ENCODE results near the gene PHF10. TPM values are rescaled to one million over a fixed set of nuclear protein-coding genes. Genes with fewer than 3 reads are reported as not detected.
A peak's percentile ranks its signal among the peaks of the same experiment; 100 is the strongest.
"Not testable (repeated sequence)": the region's sequence is repeated elsewhere in the genome, so short reads cannot be mapped to it uniquely, and the experiment has no call there.

Gene PHF10
- 72.0 TPM for total RNA-seq (ENCODE audit: insufficient read depth, low replicate concordance)

GRCh38 chr6:169724494-169725124 is at the start of gene PHF10:
PHF10 (minus strand) TSS chr6:169724500; CDS start chr6:169723931, 569 bp downstream.
- DNase-seq (ENCODE audit: low spot score): peak; percentile 66

- DNase-seq (ENCODE audit: low spot score): no peak
Observed at GRCh38 chr6:169766921-169767736, 42.8 kb upstream of the PHF10 start.

GRCh38 chr6:169766232-169766631 is 41.9 kb upstream of the PHF10 start:
- DNase-seq (ENCODE audit: low spot score): no peak

- not testable (repeated sequence) for DNase-seq (ENCODE audit: low spot score)
Observed at GRCh38 chr6:169765789-169766188, 41.5 kb upstream of the PHF10 start.

DNA sequence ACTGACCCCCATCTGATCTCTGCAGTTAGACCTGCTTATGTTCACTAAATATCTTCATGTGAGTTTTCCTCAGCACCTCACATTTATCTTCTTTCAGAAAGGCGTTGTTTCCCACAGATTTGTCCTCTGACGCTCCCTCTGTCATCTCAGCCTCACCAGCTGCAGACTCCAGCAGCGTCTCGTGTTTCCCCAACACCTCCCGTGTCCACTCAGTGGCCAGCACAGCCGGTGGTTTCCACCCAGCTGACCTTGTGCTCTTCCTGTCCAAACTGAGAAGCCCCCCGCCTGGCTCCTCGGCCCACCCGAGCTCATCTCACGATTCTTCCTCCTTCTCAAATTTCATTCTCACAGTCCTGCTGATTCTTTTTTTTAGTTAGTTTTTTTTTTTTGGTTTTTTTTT is 39.6 kb upstream of the PHF10 start:
- no peak for DNase-seq (ENCODE audit: low spot score)

- DNase-seq (ENCODE audit: low spot score): no peak
Observed at GRCh38 chr6:169763308-169763707, 39.0 kb upstream of the PHF10 start.

GRCh38 chr6:169755162-169755561 is 30.9 kb upstream of the PHF10 start:
- DNase-seq (ENCODE audit: low spot score): no peak

- DNase-seq (ENCODE audit: low spot score): no peak
Observed at GRCh38 chr6:169752074-169752623, 27.8 kb upstream of the PHF10 start.

DNA sequence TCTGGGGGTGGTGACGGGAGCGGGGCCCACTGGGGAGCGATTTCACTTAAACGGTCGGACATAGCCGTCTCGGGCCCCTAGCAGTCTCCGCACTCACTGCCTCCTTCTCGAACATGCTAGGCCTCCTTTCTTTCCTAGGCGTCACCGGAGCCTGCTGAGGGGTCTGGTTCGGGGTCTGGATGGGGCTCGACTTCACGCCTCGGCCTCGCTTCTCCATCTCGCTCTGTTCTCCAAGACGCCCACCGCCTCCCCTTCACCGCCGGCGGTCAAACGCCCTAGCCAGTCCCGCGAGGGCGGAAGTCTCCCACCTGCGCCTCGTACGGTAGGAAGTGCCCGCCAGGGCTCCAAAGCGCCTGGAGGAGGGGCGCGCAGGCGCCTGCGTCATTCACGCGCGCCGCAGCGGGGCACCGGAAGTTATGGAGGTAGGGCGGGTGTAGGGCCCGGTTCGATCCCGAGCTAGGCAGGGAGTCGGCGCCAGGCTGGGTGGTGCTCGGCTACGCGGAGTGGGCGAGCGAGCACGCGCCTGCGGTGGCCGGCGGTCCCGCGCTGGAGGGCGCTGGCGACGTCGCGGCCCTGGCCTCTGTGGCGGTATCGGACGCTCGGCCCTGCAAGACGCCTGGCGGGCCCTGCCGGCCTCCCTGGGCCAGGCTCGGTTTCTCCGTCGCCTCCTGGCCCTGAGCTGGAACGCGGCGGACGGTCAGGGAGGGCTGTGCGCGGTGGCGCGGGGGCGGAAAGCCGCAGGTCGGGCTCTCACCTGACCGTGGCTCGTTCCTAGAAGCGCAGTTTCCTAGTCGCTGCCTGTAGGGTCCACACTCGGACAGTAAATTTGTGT is 27.2 kb upstream of the PHF10 start, which contains the start of the genes DYNLT2 and ERMARD:
TSS of gene DYNLT2 (minus strand) at position 331 of the 832 bp plus-strand sequence. CDS start at position 217, 114 bp downstream.
TSS of gene ERMARD (plus strand) at position 381 of the 832 bp plus-strand sequence. CDS start at position 417, 36 bp downstream.
- DNase-seq (ENCODE audit: low spot score): peak; percentile 95

DNA sequence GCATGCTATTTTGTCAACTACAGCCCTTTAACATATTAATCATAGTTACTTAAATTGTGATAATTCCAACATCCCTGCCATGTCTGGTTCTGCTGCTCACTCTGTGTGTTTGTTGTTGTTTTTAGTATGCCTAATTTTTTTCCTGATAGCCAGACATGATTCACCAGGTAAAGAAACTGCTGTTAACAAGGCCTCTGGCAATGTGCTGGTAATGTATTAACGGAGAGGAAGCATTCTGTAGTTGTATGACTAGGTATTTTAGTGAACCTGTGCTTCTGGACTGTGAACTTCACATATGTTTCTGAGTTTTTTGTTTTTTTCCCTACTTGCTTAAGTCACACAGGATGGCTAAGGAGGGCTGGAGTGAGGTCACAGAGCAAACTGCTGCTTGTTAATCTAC is 22.3 kb upstream of the PHF10 start:
- no peak for DNase-seq (ENCODE audit: low spot score)

DNA sequence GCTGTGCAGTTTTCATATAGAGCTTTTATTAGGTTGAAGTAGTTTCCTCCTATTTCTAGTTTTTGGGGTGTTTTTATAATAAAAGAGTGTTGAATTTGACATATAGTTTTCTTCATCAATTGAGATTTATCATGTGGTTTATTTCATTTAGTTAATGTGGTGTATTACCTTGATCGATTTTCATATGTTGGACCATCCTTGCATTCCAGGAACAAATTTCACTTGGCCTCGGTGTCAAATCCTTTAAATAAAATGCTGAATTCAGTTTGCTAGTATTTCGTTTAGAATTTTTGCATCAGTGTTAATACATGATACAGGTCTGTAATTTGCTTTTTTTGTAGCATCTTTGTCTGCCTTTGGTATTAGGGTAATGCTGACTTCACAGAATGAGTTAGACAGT is 21.1 kb upstream of the PHF10 start:
- no peak for DNase-seq (ENCODE audit: low spot score)

GRCh38 chr6:169741344-169741743 is 17.0 kb upstream of the PHF10 start:
- DNase-seq (ENCODE audit: low spot score): no peak

DNA sequence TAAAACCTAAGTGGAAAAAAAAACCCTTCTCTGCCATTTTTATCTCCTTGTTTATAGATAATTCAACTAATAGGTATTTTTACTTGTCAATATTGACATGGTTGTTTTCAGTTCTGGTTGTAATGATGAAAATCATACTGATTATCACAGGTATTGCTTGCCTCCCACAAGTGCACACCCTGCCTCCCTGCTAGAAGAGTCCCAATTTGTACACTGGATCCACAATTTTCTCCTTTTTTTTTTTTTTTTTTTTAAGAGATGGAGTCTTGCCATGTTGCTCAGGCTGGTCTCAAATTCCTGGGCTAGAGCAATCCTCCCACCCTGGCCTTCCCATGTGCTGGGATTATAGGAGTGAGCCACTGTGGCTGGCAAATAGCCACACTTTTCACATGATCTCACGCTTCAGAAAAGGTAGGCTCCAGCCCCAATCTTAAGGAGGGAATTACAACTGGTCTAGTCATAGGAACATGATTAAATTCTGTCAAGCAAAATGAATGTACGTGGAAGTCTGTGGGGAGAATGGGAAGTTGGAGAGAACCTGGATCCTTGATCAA is 14.8 kb upstream of the PHF10 start:
- DNase-seq (ENCODE audit: low spot score): no peak

- no peak for DNase-seq (ENCODE audit: low spot score)
Observed at GRCh38 chr6:169738204-169738975, 14.1 kb upstream of the PHF10 start.

- DNase-seq (ENCODE audit: low spot score): no peak
Observed at GRCh38 chr6:169729961-169730360, 5.7 kb upstream of the PHF10 start.

DNA sequence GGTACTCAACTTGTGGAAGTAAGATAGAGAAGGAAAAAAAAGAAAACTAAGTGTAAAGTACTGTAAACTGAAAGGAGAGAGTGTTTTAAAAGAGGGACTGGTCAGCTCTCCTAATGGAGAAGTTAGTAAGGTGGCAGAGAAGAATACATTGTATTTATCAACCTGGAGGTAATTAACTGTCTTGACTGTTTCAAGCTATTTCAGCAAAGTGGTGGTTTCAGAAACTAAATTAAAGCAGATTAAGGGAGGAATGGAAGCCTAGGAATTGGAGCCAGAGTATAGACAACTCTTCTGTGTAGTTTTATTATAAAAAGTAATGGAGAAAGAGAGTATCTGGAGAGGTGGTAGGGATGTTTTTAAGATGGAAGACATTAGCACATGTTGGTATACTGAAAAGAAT is 2.7 kb upstream of the PHF10 start:
- DNase-seq (ENCODE audit: low spot score): no peak

- no peak for DNase-seq (ENCODE audit: low spot score)
Observed at GRCh38 chr6:169726049-169726400, 1.7 kb upstream of the PHF10 start.

DNA sequence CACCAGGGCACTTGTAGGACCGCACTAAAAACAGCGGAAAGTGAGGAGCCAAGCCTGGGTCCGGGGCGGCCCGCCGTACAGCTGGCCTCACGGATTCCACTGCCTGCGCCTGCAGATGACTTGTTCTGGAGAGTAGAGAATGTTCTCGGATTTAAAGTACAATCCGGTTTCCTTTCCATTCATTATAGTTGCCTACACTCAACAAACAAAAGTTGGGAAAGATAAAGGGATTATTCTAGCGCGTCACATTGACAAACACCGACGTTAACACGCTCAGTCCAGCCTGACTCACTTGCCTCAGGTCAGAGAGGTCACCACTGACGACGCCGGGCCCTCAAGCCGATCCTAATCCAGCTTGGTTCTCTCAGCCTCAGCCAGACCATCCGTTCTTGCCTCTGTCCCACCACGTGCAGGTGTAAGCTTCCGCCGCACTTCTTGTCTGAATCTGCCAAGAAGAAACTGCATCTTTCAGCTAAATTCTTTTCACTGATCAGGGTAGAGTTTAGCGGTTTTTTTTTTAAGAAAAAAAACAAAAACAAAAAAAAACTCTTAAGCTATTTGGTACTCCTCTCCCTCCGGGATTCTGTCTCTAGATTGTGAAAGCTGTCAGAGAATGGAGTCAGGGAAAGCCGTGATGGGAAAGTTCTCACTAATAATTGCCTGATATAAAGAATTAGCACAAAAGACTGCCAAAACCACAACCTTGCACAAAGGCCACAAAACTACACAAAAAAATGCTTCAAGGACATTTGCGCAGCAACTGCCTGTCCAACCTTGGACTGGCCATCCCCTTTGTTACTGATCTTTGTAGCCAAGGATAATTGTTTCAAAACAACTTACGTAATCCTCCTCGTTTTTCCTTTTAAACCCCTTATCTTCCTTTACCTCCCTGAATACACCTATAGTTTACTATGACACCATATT is 1.1 kb upstream of the PHF10 start:
- no peak for DNase-seq (ENCODE audit: low spot score)

- DNase-seq (ENCODE audit: low spot score): peak; percentile 33
Observed at GRCh38 chr6:169723991-169724493, 258 bp downstream of the PHF10 start.
